Stimulated activated CD8-positive, alpha-beta memory T cell treated with anti-CD3 and anti-CD28 coated beads, Interleukin-15, amount 100 ng/mL, for 4 hours (primary cell): ENCODE measurements around the gene PMS2.
"Not testable (repeated sequence)": the region's sequence is repeated elsewhere in the genome, so short reads cannot be mapped to it uniquely, and the experiment has no call there.

Source experiments
- DNase-seq, 2 donors: peaks; one replicate each; pipeline ENCODE4 v3.0.0-alpha.2; 2020; ENCODE audit warnings: low read depth in 2 of 2

Gene PMS2, protein sequence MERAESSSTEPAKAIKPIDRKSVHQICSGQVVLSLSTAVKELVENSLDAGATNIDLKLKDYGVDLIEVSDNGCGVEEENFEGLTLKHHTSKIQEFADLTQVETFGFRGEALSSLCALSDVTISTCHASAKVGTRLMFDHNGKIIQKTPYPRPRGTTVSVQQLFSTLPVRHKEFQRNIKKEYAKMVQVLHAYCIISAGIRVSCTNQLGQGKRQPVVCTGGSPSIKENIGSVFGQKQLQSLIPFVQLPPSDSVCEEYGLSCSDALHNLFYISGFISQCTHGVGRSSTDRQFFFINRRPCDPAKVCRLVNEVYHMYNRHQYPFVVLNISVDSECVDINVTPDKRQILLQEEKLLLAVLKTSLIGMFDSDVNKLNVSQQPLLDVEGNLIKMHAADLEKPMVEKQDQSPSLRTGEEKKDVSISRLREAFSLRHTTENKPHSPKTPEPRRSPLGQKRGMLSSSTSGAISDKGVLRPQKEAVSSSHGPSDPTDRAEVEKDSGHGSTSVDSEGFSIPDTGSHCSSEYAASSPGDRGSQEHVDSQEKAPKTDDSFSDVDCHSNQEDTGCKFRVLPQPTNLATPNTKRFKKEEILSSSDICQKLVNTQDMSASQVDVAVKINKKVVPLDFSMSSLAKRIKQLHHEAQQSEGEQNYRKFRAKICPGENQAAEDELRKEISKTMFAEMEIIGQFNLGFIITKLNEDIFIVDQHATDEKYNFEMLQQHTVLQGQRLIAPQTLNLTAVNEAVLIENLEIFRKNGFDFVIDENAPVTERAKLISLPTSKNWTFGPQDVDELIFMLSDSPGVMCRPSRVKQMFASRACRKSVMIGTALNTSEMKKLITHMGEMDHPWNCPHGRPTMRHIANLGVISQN

DNA sequence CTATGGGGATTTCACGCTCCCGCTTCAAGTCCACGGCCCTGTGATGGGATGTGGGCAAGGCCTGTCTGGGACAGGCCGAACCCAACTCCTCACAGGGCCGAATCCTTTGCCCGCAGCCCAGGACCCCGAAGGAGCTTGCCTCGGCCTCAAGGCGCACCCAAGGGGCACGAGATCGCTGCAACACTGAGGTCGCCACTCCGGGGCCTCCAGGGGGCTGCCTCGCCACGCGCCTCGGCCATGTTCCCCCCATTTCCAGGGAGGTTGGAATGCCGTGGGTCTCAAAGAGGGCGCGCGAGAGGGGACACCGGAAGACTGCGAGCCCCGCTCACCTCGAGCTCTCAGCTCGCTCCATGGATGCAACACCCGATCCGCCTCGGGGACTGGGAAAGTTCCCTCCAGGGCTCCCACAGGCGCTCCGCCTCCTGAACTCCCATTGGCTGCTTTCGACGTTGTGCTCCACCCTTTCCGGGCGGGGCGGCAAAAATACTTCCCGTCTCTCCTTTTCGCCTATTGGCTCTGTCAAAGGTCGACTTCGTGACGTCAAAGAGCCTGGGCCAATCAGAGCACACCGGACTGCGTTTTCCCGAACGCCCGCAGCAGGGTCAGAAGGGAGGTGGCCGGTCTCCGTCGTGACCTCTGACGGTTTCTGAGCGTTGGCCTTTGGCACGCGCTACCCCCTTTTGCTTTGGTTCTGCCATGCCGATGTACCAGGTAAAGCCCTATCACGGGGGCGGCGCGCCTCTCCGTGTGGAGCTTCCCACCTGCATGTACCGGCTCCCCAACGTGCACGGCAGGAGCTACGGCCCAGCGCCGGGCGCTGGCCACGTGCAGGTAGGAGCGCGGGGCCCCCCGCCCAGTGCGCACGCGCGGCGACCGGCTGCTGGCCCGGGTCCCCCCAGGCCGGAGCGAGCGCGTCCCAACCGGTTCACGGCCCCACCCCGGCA, at the start of gene PMS2, which contains the start of gene AIMP2:
PMS2 (minus strand) TSS at position 382 of the 944 bp plus-strand sequence; CDS start at position 352, 30 bp downstream.
AIMP2 (plus strand) TSS at position 605 of the 944 bp plus-strand sequence; CDS start at position 697, 92 bp downstream.
- peak; percentile 90 to 95 for DNase-seq

DNA sequence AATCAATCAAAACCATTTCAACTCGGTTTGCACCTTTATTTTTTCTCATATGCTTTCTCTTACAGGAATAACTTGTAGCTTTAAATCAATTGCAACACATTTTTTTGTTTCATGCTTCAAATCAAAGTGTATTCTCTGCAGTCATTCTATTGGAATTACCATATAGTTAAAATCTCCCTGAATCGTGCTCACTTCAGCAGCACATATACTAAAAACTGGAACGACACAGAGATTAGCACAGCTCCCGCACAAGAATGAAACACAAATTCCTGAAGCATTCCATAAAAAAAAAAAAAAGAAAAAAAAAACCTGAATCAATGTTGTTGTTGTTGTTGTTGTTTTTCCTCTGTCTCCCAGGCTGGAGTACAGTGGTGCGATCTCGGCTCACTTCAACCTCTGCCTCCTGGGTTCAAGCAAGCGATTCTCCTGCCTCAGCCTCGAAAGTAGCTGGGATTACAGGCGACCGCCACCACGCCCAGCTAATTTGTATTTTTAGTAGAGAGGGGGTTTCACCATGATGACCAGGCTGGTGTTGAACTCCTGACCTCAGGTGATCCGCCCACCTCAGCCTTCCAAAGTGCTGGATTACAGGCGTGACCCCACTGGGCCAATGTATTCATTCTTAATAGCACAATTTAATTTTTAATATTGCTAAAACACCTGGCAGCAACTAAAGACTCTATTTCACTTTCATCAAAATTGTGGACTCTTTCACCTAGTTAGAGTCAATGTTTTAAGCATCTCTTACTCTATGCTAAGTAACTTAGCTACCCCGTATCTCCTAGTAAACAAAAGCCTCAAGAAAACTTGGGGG, 48.7 kb upstream of the PMS2 start:
- DNase-seq: no peak

DNA sequence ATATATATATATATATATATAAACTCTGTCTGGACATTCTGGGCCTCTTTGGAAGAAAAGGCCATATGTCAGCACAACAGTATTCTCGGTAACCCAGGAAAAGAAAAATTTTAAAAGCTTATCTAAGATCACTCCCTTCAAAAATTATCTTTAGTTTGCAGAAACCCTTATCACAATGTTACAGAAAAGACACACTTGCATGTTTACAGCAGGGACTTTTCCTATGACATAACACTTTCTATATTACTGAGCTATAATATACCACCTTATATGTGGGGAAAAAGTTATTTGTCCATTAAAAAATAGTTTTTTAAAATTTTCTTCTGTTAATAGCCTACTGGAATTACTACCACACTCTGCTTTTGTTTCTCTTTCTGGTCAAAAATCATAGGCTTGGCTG, 47.8 kb upstream of the PMS2 start:
- DNase-seq: no peak

DNA sequence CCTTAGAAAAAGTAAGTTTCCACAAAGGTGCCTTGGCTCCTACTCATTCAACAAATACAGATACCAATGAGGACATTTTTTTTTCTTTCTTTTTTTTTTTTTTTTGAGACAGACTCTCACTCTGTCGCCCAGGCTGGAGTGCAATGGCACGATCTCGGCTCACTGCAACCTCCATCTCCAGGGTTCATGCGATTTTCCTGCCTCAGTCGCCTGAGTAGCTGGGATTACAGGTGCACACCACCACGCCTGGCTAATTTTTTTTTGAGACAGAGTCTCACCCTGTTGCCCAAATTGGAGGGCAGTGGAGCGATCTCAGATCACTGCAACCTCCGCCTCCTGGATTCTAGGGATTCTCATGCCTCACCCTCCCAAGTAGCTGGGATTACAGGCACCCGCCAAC, 42.3 kb upstream of the PMS2 start:
- not testable (repeated sequence) for DNase-seq

DNA sequence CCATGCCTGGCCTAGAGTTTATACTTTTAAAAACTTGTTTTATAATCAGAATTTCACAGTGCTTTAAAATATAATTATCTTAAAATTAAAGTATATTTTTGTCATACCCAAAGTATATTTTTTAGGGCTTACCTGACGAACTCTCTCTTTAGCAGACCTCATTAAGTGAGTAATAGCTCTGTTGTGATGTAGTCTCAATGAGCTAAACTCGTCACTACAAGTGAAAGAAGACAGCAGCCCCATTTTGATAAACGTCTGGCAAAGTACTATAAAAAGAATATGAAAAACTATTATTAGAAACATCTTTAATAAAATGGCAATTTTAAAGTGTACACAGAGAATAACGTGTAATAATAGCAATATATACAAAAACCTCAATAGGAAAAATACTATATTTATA, 40.9 kb upstream of the PMS2 start:
- no peak for DNase-seq

DNA sequence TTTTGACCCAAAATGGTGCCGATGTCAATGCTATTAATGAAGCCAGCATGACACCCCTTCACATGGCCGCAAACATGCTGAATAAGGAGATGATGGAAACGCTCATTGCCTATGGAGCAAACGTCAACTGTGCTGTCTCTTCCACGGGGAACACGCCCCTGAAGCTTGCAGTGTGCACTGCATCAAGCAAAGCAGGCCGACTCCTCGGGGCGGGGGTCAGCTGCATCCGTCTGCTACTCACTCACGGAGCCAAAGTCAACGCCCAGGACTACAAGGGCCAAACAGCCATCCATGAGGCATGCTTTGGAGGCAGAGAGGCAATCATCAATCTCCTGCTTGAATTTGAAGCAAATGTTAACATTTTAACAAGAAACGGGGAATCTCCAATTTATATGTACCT, 26.8 kb upstream of the PMS2 start:
- DNase-seq: no peak

DNA sequence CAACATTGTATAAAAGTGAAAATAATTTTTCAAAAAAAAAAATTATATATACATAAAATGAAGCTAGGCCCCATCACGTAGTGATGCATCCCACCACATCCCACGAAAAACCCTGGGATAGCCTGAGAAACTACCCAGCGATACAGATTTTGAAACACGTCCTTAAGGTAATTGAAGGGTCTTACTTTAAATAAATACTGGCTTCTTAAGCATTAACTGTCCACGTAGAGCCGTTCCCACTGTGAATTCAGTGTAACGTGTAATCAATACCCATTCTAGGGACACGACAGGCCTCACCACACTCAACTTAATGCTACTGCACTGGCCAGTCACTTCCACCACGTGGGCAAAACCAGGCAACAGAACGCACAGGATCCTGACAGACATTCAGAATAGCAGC, 26.3 kb upstream of the PMS2 start:
- no peak for DNase-seq

DNA sequence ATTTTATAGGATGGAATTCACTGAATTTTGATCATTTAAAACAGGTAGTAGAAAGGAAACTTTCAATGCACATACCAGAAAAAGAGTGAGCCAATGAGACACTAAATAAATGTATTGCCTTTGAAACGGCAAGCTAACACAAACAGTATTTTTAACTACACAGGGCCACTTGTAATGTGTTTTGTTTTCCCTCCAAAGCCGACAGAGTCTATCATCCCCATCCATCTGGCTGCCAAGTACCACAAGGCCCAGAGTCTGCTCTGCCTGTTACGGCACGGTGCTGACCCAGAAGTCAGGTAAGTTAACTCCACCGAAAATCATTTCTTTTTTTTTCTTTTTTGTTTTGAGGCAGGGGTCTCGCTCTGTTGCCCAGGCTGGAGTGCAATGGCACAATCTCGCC, 23.8 kb upstream of the PMS2 start:
- DNase-seq: no peak

DNA sequence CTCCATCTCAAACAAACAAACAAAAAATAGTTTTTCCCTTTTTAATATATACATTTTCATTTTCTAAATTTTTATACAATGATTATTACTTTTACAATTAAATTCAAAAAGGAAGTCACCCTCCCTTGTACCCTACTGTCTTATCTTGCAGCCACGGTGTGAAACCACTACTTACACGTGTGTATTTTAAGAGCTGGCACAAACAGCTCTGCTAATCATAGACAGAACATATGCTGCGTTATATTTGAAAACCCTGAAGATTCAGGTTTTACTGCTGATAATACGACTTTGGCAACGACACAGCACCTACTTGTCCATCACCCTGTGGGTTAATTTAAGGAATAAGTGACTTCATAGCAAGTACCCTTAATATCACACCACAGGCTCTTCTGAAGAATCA, 23.3 kb upstream of the PMS2 start:
- DNase-seq: no peak

DNA sequence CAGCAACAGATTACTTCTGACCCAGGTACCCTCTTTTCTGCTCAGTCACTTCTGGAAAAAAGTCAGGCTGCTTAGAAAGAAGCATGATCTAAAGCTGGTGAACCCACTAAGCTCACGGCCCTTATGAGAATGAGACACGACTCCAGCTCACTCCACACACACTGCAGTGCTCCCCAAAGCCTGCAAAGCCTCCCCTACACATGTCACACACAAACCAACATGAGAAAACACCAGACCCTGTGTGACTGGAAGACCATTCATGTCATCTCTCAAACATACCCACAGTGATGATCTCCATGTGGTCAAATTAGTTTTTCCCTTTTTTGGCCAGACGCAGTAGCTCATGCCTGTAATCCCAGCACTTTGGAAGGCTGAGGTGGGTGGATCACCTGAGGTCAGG, 22.7 kb upstream of the PMS2 start:
- no peak for DNase-seq

DNA sequence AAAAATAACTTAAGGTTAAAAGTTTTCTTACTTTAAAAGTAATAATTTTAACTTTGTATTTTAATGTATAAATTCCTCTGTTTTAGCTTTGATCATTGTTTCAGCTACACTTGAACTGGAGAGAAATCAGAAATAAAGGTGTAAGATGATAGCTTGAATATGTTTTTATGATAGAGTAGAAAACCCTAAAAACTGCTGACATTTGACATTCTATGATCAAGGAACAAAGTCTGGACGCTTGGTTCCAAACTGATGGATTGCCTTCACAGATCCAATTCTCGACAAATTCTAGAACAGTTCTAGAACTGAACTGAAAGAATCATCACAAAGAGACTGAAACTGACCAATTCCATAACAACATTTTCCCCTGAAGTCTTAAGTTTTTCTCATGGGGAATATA, 22.1 kb upstream of the PMS2 start, which contains the start of gene ANKRD61:
ANKRD61 (plus strand) TSS at position 389 of the 400 bp plus-strand sequence; CDS start at position 389, 0 bp downstream.
- no peak for DNase-seq

DNA sequence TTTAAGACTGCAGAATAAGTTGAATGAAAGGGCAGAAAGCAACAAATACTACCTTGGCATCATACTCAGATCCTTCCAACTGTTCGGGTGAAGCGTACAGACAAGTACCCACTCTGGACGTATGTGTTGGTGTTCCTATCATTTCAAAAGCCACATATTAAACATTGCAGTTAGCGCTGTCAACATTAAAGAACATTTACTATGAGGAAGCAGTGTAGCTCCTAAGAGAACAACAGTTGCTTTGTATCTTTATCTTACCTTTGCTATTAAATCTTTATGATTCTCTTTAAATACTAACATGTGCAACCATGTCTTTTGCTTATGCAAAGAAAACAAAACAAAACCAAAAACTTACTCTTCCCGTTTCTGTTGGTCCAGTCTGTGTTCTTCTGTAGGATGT, 19.7 kb upstream of the PMS2 start:
- no peak for DNase-seq

DNA sequence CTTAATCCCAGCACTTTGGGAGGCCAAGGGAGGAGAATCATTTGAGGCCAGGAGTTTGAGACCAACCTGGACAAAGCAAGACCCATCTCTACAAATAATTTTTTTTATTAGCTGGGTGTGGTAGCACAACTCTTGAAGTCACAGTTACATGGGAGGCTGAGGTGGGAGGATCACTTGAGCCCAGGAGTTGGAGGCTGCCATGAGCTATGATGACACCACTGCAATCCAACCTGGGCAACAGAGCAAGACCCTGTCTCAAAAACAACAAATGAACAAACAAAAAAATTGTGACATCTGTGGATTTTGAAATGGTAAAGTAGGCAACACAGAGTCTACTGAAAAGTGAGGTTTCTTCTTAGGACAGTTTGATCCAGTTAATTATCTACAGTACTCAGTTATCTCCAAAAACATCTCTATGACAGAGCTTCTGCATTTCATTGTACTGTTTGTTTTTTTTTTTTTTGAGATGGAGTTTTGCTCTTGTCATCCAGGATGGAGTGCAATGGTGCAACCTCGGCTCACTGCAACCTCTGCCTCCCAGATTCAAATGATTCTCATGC, 19.0 kb upstream of the PMS2 start:
- DNase-seq: no peak

DNA sequence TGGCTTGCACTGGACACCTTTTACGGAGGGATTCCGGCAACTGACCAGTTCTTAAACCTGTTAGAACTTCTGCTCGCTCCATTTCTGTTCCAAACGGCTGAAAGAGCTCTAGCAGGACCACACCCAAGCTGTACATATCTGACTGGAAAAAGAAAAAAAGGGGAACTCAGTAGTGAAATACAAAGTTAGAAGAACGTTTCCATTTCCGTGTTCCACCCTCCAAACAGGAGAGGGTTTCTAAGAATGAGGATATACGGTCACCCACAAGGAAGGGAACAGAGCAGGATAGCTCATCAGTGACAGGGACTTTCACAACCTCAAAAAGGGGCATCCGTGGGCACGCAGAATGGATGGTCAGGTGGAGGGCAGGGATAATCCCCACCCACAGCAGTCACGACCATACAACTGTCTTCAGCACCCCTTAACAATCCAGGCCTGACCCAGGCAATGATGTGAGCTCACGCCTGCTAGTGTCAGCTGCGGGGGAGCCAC, 18.0 kb upstream of the PMS2 start:
- DNase-seq: no peak

DNA sequence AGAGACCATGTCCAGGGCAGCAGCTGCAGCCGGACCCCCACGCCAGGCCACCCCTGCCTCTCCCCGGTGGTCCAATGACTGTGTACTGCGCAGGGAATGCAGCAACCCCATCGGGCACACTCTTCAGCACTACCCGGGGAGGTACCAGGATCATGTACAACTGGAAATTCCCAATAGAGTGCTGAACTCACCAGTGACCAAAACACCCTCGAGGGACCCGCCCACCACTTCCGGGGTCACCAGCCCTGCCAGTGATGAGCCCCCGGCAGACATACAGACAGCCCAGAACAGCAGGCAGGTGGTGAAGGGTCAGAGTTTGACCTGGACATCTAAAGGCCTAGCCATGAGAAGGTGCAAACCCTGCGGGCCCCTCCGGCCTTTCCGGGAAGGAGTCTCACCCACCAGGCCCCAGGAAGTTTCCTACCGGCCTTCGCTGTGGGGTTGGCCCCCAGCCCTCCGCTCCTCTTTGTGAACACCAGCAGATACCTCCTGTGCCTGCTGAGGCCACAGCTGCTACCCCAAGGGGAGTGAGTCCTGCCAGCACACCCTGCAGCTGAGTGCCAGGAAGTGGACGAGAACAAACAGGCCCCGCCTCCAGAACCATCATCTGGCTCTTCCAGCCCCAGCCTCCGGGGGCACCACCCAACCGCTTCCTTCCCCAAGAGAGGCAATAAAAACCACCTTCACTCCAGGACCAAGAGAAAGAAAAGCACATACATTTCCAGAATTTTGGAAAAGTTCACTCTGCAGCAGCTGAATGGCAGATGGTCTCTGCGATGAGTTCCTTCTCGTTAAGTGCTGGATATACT, 17.4 kb upstream of the PMS2 start:
- peak; percentile 16 to 33 for DNase-seq

DNA sequence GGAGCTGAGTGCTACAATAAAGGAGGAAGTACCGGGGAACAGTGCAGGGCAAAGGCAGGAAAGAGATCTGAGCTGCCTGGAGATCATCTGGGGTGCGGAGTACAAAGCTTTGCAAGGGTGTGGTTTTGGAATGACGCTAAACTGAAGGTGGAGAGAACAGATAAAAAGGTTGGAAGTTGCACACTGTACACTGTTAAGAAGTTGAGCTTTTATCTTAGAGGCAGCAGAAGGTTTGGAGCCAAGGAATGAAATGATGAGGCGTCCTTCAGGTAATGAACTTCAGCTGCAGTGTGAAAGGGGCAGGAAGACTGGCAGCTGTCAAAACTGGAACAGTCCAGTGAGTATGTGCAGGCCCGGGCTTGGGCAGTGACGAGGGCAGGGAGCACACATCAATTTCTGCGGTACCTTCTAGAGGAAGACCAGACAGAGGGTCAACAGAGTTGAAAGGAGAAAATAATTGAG, 15.2 kb upstream of the PMS2 start:
- DNase-seq: no peak

DNA sequence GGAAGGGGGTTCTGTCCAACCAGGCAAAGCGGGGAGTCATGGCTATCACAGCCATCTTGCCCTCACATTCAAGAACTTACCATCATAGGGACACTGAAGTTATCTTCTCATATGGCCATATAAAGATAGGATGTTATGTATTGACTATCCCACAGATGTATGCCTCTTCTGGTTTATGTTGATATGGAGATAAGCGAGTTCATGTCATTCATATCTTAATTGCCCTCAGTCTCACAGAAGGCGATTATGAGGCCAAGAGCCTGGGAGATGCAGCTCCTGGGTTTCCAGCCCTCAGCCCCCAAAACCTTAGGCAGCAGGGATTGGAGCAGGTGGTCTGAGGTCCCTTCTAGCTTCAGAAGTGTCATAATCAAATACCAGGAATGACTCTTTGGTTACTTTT, 13.9 kb upstream of the PMS2 start:
- no peak for DNase-seq

DNA sequence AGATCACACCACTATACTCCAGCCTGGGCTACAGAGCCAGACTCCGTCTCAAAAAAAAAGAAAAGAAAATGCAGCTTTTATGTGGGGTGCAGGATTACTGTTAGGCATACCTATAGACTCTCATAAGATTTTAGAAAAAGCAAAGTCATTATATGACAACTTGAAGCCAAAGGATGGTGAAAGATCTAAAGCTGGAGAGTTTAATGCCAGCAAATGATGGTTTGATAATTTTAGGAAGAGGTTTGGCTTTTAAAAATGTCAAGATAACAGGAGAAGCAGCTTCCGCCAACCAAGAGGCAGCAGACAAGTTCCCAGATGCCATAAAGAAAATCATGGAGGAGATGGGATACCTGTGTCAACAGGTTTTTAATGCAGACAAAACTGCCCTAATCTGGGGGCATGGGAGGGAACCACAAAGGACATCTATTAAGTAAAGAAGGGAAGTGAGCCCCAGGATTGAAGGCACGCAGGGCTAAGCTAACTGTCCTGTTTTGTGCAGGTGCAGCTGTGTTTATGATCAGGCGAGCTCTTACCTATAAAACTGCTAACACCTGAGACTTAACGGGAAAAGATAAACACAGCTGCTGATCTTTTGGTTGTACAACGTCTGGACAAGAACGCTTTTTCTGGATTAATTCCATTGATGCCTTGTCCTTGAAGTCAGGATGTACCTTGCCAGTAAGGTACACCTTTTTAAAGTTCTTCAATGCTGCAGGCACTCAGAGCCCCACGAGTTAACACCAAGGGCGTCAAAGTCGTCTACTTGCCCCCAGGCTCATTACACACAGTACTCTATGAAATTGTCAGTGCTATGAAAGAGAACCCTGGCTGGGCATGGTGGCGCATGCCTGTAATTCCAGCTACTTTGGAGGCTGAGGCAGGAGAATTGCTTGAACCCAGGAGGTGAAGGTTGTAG, 11.8 kb upstream of the PMS2 start:
- no peak for DNase-seq
